ENCODE measurements around the gene SRRM5.

Gene SRRM5

DNA sequence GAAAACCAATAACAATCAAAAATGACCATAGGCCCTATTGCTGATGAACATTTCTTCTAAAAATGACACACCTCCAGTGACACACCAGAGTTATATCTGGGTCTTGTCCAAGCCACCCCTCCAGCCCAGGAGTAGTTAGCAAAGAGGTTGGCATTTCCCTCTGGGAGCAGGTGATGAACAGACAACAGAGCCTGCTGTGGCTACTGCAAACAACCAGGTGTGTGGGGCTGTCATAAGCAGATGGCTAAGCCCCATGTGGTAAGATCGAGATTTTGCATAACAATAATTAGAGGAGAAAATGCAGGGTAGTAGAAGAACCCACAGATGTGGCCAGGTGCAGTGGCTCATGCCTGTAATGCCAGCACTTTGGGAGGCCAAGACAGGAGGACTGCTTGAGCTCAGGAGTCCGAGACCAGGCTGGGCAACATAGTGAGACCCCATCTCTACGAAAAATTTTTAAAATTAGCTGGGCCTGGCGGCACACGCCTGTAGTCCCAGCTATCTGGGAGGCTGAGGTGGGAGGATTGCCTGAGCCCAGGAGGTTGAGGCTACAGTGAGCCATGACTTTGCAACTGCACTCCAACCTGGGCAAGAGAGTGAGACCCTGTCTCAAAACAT lies 41.6 kb upstream of the SRRM5 start:
- Mint-ChIP-seq H3K36me3 (ENCODE audit: low read depth) (peaks cover 27% of the 10 kb centered on the region), H3K4me1 (peaks cover 18% of the 10 kb centered on the region)

GRCh38 chr19:43572171-43572588 lies 39.7 kb upstream of the SRRM5 start:
- Mint-ChIP-seq H3K27ac (peak overlapping the region in 2 of 3 experiments; percentile 8 to 67), H3K9me3 (no peaks in the 10 kb centered on the region), H3K36me3 (ENCODE audit: low read depth) (peaks cover 22% of the 10 kb centered on the region), H3K27me3 (ENCODE audit: low read depth) (no peaks in the 10 kb centered on the region), H3K4me1 (peaks cover 32% of the 10 kb centered on the region), H3K4me3 (peak overlapping the region; percentile 28 to 56 (median 47))
- TF ChIP-seq, protein P1, sequence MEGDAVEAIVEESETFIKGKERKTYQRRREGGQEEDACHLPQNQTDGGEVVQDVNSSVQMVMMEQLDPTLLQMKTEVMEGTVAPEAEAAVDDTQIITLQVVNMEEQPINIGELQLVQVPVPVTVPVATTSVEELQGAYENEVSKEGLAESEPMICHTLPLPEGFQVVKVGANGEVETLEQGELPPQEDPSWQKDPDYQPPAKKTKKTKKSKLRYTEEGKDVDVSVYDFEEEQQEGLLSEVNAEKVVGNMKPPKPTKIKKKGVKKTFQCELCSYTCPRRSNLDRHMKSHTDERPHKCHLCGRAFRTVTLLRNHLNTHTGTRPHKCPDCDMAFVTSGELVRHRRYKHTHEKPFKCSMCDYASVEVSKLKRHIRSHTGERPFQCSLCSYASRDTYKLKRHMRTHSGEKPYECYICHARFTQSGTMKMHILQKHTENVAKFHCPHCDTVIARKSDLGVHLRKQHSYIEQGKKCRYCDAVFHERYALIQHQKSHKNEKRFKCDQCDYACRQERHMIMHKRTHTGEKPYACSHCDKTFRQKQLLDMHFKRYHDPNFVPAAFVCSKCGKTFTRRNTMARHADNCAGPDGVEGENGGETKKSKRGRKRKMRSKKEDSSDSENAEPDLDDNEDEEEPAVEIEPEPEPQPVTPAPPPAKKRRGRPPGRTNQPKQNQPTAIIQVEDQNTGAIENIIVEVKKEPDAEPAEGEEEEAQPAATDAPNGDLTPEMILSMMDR (IDR thresholded peaks at IDR 0.05; ENCODE audit: unreplicated experiment in 3 of 3): no peak

More for the DNA sequence above, 41.6 kb upstream of the SRRM5 start:
- Mint-ChIP-seq H3K9me3 (no peaks in the 10 kb centered on the region), H3K27me3 (ENCODE audit: low read depth) (no peaks in the 10 kb centered on the region), H3K4me3 (no peak overlapping the region), H3K27ac (no peak overlapping the region)
- TF ChIP-seq, protein P1 (IDR thresholded peaks at IDR 0.05; ENCODE audit: unreplicated experiment in 3 of 3): no peak

- peak overlapping the region; percentile 88 to 98 (median 97) for H3K27ac Mint-ChIP-seq
- peaks cover 22% of the 10 kb centered on the region for H3K36me3 Mint-ChIP-seq (ENCODE audit: low read depth)
Observed at GRCh38 chr19:43574424-43575155, 37.3 kb upstream of the SRRM5 start.

GRCh38 chr19:43575156-43575950 lies 36.5 kb upstream of the SRRM5 start, which contains the start of the genes PINLYP and XRCC1:
Gene PINLYP, plus strand, starts transcription at chr19:43575801. Its CDS starts 1,391 bp downstream, at chr19:43577192.
Gene XRCC1, minus strand, starts transcription at chr19:43575527. Its CDS starts 69 bp downstream, at chr19:43575458.
- TF ChIP-seq, protein P1 (IDR thresholded peaks at IDR 0.05; ENCODE audit: unreplicated experiment in 3 of 3): no peak
- Mint-ChIP-seq H3K9me3 (no peaks in the 10 kb centered on the region), H3K4me3 (peak within 1 kb of the TSS; percentile 95 to 99 (median 96)), H3K27ac (peak within 1 kb of the TSS; percentile 88 to 98 (median 97)), H3K36me3 (ENCODE audit: low read depth) (peaks cover 16% of the 10 kb centered on the region), H3K27me3 (ENCODE audit: low read depth) (no peaks in the 10 kb centered on the region), H3K4me1 (peaks cover 47% of the 10 kb centered on the region)

More at GRCh38 chr19:43574424-43575155, 37.3 kb upstream of the SRRM5 start:
- Mint-ChIP-seq H3K9me3 (no peaks in the 10 kb centered on the region), H3K4me1 (peaks cover 40% of the 10 kb centered on the region), H3K27me3 (ENCODE audit: low read depth) (no peaks in the 10 kb centered on the region), H3K4me3 (peak overlapping the region; percentile 95 to 99 (median 96))
- TF ChIP-seq, protein P1 (IDR thresholded peaks at IDR 0.05; ENCODE audit: unreplicated experiment in 3 of 3): no peak

DNA sequence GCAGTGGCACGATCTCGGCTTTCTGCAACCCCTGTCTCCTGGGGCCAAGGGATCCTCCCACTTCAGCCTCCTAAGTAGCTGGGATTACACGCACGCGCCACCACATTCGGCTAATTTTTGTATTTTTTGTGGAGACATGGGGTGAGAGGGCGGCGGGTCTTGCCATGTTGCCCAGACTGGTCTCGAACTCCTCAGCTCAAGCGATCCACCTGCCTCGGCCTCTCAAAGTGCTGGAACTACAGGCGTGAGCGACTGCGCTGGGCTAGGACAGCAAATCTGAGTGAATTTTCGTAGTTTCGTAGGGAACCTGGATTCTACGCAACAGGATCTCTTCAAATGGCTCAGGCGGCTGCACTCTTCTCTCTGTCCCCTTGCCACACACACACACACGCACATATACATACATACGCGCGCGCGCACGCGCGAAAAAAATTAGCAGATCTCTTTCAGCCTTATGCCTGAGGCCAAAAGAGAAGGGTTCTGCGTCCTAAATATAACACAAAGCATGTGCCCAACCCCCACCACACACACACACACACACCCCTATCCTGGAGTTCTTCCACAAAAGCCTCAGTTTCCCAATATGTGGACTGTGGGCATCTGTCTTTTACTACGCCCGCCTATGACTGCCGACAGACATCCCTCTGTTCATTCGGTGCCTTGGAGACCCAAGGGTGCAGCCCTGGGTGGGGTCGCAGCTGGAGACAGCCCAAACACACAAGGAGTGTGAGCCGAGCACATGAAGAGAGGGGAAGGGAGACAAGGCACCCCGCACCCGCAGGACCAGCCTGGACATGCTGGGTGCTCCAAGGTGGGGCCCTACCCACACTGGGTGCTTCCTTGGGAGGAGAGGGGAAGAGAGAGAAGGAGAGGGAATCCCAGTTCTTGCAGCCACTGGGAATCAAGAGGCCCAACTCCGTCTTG lies 35.7 kb upstream of the SRRM5 start:
- TF ChIP-seq, protein P1 (IDR thresholded peaks at IDR 0.05; ENCODE audit: unreplicated experiment in 3 of 3): no peak
- H3K27ac Mint-ChIP-seq: peak overlapping the region; percentile 88 to 98 (median 97)
- H3K4me3 Mint-ChIP-seq: peak overlapping the region; percentile 95 to 99 (median 96)
- peaks cover 14% of the 10 kb centered on the region for H3K36me3 Mint-ChIP-seq (ENCODE audit: low read depth)
- no peaks in the 10 kb centered on the region for H3K27me3 Mint-ChIP-seq (ENCODE audit: low read depth)
- no peaks in the 10 kb centered on the region for H3K9me3 Mint-ChIP-seq
- H3K4me1 Mint-ChIP-seq: peaks cover 44% of the 10 kb centered on the region
